ENCODE results near the gene DEFB113.
"Not testable (repeated sequence)": the region's sequence is repeated elsewhere in the genome, so short reads cannot be mapped to it uniquely, and the experiment has no call there.

DEFB113 gene

GRCh38 chr6:49969605-49970004 is at the start of gene DEFB113:
TSS of gene DEFB113 (minus strand) at chr6:49969625. CDS start at chr6:49969625, 0 bp downstream.
- no peak for DNase-seq

- no peak for DNase-seq
Measured at GRCh38 chr6:50007819-50008218, 38.4 kb upstream of the DEFB113 start.

GRCh38 chr6:50003139-50003538 is 33.7 kb upstream of the DEFB113 start:
- DNase-seq = no peak

- DNase-seq = no peak
Measured at GRCh38 chr6:49995278-49995677, 25.9 kb upstream of the DEFB113 start.

- no peak for DNase-seq
Measured at GRCh38 chr6:49988900-49989299, 19.5 kb upstream of the DEFB113 start.

GRCh38 chr6:49987749-49988148 is 18.3 kb upstream of the DEFB113 start:
- DNase-seq = no peak

GRCh38 chr6:49986551-49986950 is 17.1 kb upstream of the DEFB113 start:
- DNase-seq = no peak

GRCh38 chr6:49982046-49982445 is 12.6 kb upstream of the DEFB113 start:
- DNase-seq = no peak

GRCh38 chr6:49980898-49981297 is 11.5 kb upstream of the DEFB113 start:
- DNase-seq = no peak

- no peak for DNase-seq
Measured at GRCh38 chr6:49979584-49979983, 10.2 kb upstream of the DEFB113 start.

- DNase-seq = no peak
Measured at GRCh38 chr6:49978332-49979226, 9.2 kb upstream of the DEFB113 start.

GRCh38 chr6:49966823-49967222 is 2.6 kb downstream of the DEFB113 start:
- no peak for DNase-seq

- no peak for DNase-seq
Measured at GRCh38 chr6:49966334-49966733, 3.1 kb downstream of the DEFB113 start.

GRCh38 chr6:49964064-49964463 is 5.4 kb downstream of the DEFB113 start, which contains the start of gene DEFB114:
TSS of gene DEFB114 (minus strand) at chr6:49964164. CDS start at chr6:49964105, 59 bp downstream.
- DNase-seq = no peak

GRCh38 chr6:49958180-49958579 is 11.2 kb downstream of the DEFB113 start:
- DNase-seq = no peak

- no peak for DNase-seq
Measured at GRCh38 chr6:49955847-49956246, 13.6 kb downstream of the DEFB113 start.

GRCh38 chr6:49951926-49952325 is 17.5 kb downstream of the DEFB113 start:
- DNase-seq = no peak

GRCh38 chr6:49950415-49950751 is 19.0 kb downstream of the DEFB113 start:
- DNase-seq = no peak

GRCh38 chr6:49949062-49949461 is 20.4 kb downstream of the DEFB113 start:
- no peak for DNase-seq

- DNase-seq = no peak
Measured at GRCh38 chr6:49946835-49947234, 22.6 kb downstream of the DEFB113 start.

GRCh38 chr6:49944068-49944467 is 25.4 kb downstream of the DEFB113 start:
- not testable (repeated sequence) for DNase-seq

- no peak for DNase-seq
Measured at GRCh38 chr6:49939993-49940498, 29.4 kb downstream of the DEFB113 start.

- no peak for DNase-seq
Measured at GRCh38 chr6:49937811-49938210, 31.6 kb downstream of the DEFB113 start.

- DNase-seq = no peak
Measured at GRCh38 chr6:49937017-49937416, 32.4 kb downstream of the DEFB113 start.

GRCh38 chr6:49935387-49935786 is 34.0 kb downstream of the DEFB113 start:
- DNase-seq = no peak
